DMS53 treated with DMSO at 0.1 percent for 48 hours (cell line): ENCODE data around the gene NCOR1.
A peak's percentile ranks its signal among the peaks of the same experiment; 100 is the strongest.
"Not testable (repeated sequence)": the region's sequence is repeated elsewhere in the genome, so short reads cannot be mapped to it uniquely, and the experiment has no call there.

Experiments
- DNase-seq: peaks from one replicate; lab custom pipeline; 2025; ENCODE audit not compliant: unreplicated experiment; lab: John Stamatoyannopoulos, UW

NCOR1 gene

GRCh38 chr17:16215965-16216316 is 607 bp upstream of the NCOR1 start:
- DNase-seq, result peak; percentile 56

- no peak for DNase-seq
Measured at GRCh38 chr17:16215002-16215272, 397 bp downstream of the NCOR1 start.

GRCh38 chr17:16214190-16215001 is 938 bp downstream of the NCOR1 start:
- no peak for DNase-seq

GRCh38 chr17:16212793-16213192 is 2.5 kb downstream of the NCOR1 start:
- DNase-seq, result no peak

GRCh38 chr17:16211590-16211989 is 3.7 kb downstream of the NCOR1 start:
- no peak for DNase-seq

GRCh38 chr17:16204763-16205162 is 10.6 kb downstream of the NCOR1 start:
- DNase-seq, result not testable (repeated sequence)

- not testable (repeated sequence) for DNase-seq
Measured at GRCh38 chr17:16202554-16203500, 12.5 kb downstream of the NCOR1 start.

GRCh38 chr17:16201693-16202131 is 13.6 kb downstream of the NCOR1 start:
- not testable (repeated sequence) for DNase-seq

GRCh38 chr17:16199093-16199492 is 16.2 kb downstream of the NCOR1 start:
- no peak for DNase-seq

- DNase-seq, result no peak
Measured at GRCh38 chr17:16197276-16197675, 18.1 kb downstream of the NCOR1 start.

- not testable (repeated sequence) for DNase-seq
Measured at GRCh38 chr17:16194307-16194835, 21.0 kb downstream of the NCOR1 start.

GRCh38 chr17:16191604-16192003 is 23.7 kb downstream of the NCOR1 start:
- DNase-seq, result no peak

GRCh38 chr17:16190703-16191360 is 24.5 kb downstream of the NCOR1 start:
- DNase-seq, result no peak

- DNase-seq, result no peak
Measured at GRCh38 chr17:16189791-16190348, 25.5 kb downstream of the NCOR1 start.

- DNase-seq, result no peak
Measured at GRCh38 chr17:16187642-16188041, 27.7 kb downstream of the NCOR1 start.

GRCh38 chr17:16181581-16181980 is 33.8 kb downstream of the NCOR1 start:
- DNase-seq, result no peak

GRCh38 chr17:16178836-16179235 is 36.5 kb downstream of the NCOR1 start:
- no peak for DNase-seq

- DNase-seq, result peak; percentile 85
Measured at GRCh38 chr17:16171613-16172012, 43.7 kb downstream of the NCOR1 start.

- not testable (repeated sequence) for DNase-seq
Measured at GRCh38 chr17:16166766-16167165, 48.6 kb downstream of the NCOR1 start.

- no peak for DNase-seq
Measured at GRCh38 chr17:16158714-16159113, 56.6 kb downstream of the NCOR1 start.

- no peak for DNase-seq
Measured at GRCh38 chr17:16155536-16155935, 59.8 kb downstream of the NCOR1 start.
